Vagina (tissue), 2 donors: Measurements from ENCODE around the gene YTHDC1.

Experiments
- CTCF ChIP-seq, 3 experiments: fragments of 450-650 bp in 2 of 3; fragments of 200-600 bp in 1 of 3; sonication (generic) in 1 of 3; IDR thresholded peaks; one replicate each; pipeline ENCODE4 v1.5.1; 2017 to 2019; ENCODE audit warnings: antibody characterized with exemption in 3 of 3, mild to moderate bottlenecking in 2 of 3, moderate library complexity in 2 of 3
- POLR2A ChIP-seq, 2 donors: fragments of 450-650 bp; IDR thresholded peaks; one replicate each; pipeline ENCODE4 v1.6.1; 2017; ENCODE audit warnings: antibody characterized with exemption in 2 of 2, mild to moderate bottlenecking in 2 of 2, moderate library complexity in 2 of 2
- POLR2AphosphoS5 ChIP-seq, 2 donors: sonication (generic); formaldehyde crosslinking; IDR thresholded peaks; one replicate each; pipeline ENCODE4 v1.9.0; 2017; ENCODE audit warnings: antibody characterized with exemption in 2 of 2, mild to moderate bottlenecking in 2 of 2, low read depth in 1 of 2; ENCODE audit not compliant: insufficient read depth in 1 of 2

DNA sequence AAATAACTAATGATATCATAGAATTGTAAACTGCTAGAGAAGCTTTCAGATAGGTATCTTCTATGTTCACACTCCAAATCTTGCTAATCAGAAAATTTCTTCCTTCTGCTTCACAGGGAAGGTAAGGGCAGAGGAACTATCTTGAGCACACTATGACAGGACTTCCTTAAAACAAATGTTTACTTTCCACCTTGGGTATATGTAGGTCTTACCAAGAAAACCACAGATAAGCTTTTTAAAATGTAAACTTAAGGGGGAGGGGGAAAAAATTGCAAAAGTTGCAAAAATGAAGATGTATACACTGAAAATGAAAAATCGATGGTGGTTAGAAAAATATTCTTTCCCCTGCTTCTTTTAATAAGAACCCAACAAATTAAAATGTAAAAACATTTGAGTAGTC is 30.9 kb downstream of the YTHDC1 start:
- TF ChIP-seq POLR2A (IDR thresholded peaks at IDR 0.05) (no peak), CTCF (IDR thresholded peaks at IDR 0.05) (no peak), POLR2AphosphoS5 (IDR thresholded peaks at IDR 0.05; ENCODE audit: insufficient read depth in 1 of 2, low read depth in 1 of 2) (no peak)
